HL-60/S4 treated with retinoic acid at 250 ng/mL for 4 days and 3 days (cell line): ENCODE measurements around the gene PDCD2L.
"Not testable (repeated sequence)": the region's sequence is repeated elsewhere in the genome, so short reads cannot be mapped to it uniquely, and the experiment has no call there.

Source experiments
- in situ Hi-C: fragments of 300-500 bp; cut with MboI; formaldehyde crosslinking; loops from 2 replicates; pipeline ENCODE4 v1.7.0; 2022; ENCODE audit warnings: low sequenced_read_pairs

The PDCD2L gene

DNA sequence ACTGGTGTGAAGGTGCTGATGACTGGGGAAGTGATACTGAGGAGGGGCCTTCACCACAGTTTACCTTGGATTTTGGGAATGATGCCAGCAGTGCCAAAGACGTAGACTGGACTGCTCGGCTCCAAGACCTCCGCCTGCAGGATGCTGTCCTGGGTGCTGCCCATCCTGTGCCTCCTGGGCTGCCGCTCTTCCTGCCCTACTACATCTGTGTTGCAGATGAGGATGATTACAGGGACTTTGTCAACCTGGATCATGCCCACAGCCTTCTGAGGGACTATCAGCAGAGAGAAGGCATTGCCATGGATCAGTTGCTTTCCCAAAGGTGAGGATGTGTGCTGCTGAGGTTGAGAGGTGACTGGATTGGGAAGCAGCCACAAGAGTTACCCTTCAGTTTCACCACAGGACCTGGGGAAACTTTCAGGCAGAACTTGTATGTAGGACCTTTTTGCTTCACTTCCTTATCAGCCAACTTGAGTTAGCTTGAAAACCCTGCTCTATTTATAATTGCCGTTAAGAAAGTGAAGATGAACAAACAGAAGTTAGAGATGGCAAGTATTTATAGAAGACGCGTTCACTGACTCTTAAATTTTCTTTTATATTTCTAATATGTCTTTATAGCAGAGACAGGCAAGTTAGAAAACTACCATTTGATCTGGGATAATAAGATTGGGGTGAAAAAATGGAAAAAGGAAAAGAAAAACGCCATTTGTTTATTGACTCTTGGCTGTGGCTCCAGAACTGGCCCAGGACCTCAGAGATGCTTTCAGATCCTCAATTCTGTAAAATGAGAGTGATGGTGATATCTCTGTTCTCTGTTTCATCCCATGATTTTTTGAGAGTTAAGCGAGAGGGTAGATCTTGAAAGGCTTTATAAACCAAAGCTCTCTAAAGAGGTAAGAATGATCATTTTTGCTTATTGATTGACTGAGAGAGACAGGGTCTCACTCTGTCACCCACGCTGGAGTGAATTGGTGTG, 5.3 kb downstream of the PDCD2L start:
- in situ Hi-C loops, result no loop called here

DNA sequence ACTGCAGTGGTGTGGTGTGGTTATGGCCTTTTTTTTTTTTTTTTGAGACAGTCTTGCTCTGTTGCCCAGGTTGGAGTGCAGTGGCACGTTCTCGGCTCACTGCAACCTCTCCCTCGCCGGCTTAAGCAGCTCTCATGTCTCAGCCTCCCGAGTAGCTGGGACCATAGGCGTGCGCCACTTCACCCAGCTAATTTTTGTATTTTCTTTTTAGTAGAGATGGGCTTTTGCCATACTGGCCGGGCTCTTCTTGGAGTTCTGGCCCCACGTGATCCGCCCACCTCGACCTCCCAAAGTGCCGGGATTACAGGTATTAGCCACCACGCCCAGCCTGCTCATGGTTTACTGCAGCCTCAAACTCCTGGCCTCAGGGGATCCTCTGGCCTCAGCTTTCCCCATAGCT, 7.0 kb downstream of the PDCD2L start:
- in situ Hi-C loops, result no loop called here

DNA sequence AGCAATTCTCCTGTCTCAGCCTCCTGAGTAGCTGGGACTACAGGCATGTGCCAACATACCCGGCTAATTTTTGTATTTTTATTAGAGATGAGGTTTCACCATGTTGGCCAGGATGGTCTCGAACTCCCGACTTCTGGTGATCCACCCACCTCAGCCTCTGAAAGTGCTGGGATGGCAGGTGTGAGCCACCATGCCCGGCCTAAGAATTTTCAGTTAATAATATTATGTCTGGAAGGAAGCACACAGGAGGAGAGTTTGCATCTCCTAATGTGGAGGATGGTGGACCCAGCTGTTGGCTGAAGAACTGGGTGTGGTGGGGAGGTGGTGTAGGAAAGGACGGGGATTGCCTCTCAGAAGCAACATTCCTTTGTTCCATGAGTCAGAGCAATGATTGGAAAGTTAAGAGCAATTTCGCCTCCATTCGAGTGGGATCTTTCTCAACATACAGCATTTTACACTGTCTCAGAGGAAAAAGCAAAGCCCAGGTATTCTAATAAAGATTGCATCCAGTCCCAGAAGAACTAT, 11.9 kb downstream of the PDCD2L start:
- in situ Hi-C loops, result no loop called here

DNA sequence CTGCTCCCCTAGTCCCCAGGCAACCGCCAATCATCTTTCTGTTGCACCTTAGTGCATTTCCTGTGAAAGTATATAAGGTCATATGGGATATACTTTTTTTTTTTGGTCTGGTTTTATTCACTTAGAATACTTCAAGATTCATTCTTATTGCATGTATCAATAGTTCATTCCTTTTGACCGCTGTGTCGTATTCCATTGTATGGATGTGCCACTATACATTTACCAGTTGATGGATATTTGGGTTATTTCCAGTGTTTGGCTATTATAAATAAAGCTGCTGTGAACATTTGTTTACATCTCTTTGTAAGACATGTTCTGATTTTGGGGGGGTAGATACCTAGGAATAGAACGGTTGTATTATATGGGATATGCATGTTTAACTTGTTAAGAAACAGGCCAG, 14.1 kb downstream of the PDCD2L start:
- in situ Hi-C loops, result no loop called here

DNA sequence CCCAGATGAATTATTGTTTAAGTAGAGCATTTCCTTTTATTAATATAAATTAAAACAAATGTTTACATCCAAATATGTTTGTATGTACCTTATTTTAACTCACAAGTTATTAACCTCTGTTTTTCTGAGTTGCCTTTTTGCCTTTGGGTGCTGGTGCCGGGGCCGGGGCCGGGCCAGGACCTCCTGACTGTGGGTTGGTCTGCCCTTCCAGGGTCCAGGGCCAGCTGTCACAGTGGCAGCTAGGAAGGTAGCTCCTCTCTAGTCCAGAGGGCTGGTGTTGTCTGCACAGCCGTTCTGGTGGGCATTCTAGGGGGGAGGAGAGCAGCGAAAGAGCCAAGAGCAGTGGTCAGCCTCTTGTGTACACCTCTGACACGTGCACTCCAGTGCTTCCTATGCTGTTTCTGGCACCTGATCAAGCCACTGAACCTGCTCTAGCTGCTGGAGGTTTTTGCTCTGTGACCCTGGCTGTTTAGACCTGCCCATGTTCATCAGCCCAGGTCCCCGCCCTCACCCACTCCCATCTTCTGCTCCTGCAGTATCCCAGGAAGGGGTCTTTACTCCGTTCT, 22.0 kb downstream of the PDCD2L start:
- in situ Hi-C loops, result no loop called here

DNA sequence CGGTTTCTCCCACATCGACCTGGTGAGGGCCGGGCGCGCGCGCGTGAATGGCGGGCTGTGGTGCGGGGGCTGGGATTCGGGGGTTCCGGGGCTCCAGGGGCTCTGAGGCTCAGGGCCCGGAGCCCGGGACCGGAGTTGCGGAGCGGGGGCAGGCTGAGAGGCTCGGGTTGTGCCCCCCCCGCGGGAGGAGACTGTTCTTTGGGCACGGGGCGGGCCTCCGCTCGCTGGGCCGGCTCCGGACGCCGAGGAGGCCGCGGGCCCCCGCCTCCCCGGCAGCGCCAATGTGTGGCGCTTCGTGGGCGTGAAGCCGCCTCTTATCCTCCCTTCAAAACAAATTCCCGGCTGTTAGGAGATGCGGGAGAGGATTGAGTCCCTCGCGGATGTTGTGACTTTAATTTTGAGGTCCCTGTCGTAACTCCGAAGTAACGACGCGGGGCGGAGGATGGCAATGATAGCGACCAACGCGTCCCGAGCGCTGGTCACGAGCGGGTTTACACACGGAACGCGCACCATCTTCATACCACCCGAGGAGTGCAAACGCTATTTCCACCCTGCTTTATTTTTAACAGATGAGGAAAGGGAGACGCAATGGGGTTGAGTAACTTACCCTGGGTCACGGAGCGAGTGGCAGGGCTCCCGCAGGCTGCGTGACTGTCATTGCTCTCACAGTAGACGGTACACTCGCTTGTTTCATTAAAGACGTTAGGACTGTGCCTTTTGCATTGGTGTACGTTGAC, 24.5 kb downstream of the PDCD2L start:
- in situ Hi-C loops, result no loop called here

DNA sequence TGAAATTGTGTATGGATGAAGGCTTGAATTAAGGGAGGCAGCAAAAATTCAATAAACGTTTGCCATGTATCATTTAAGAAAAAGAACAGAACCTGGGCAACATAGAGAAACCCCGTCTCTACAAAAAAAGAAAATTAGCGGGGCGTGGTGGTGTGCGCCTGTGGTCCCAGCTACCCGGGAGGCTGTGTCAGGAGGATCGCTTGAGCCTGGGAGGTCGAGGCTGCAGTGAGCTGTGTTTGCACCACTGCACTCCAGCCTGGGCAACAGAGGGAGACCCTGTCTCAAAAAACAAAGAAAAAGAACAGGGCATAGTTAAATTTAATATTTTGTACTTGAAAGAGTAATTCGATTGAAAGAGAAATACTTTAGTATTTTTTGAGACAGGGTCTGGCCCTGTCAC, 25.4 kb downstream of the PDCD2L start:
- in situ Hi-C loops, result no loop called here

DNA sequence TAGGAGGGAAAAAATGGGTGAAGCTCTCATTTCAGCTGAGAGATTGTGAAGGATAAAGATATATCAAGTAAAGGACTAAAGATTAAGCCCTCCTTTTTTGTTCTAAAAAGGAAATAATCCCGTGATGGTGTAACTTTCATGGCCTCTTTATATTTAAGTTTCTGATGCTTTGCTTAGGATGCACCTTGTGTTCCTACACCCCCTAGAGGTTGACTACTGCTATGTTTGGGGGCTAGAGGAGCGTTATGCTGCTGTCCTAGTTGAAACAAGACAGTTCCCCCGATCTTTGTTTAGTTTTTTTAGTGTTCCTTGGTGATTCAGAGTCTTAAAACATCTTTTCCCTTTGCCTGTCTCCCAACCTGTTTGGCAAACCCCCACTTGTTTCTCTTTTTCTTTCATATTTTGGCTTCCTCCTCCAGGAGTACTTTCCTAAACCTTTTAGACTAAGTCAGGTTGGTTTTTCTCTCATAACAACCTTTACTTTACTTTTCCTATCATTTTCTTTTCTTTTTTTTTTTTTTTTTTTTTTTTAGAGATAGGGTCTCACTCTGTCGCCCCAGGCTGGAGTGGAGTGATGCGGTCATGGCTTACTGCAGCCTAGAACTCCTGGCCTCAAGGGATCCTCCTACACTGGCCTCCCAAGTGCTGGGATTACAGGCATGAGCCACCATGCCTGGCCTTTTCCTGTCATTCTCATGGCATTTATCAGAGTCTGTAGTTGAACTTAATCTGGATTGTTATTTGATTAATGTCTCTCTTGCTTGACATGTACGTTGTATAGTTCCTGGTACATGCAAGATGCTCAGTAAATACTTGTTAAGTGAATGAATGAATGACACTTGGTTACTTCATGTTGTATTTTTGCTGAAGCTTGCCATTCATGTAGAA, 26.8 kb downstream of the PDCD2L start:
- in situ Hi-C loops, result no loop called here

DNA sequence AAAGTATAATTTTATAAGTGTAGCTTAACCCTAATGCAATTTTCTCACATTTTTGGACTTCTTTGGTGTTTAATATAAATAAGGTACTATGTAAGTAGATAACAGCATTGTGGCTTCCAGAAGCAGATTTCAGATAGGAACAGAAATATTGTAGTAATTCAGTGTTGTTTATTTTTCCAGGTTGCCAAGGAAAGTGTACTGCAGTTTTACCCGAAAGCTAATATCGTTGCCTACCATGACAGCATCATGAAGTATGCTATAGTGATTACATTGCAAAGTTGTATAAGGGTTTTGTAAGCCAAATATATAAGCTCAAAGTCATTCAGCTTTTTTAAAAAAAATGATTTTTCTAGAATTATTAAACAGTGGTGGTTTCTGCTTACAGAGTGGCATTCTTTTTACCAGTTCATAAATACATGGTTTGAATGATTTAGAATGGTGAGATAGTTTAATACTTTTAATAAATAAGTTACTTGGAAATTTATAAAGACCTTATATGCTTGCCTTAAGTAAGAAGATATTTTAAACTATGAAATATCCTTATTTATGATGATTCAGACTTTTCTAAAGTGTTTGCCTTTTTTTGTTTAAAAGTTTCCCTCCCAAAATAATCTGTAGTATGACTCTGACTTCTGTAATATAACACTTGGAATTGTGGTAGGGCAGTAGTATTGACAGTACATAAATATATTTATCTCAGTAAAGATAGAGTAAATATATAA, 27.6 kb downstream of the PDCD2L start:
- in situ Hi-C loops, result no loop called here

DNA sequence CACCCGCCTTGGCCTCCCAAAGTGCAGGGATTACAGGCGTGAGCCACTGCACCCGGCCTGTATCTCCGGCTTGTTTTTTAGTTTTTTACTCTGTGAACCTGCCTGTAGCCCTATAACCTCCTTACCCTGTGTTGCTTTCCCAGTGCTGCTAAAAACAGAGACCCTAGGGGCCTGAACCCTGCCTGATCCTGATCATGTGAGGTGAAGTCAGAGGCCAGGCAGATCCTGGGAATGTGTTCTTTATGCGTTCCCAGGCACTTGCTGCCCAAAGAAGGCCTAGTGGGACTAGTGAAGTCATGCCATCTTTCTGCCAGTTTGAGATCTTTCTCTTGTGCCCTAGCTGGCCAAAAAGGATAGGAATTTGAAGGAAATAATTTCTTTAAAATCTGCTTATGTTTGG, 28.6 kb downstream of the PDCD2L start:
- in situ Hi-C loops, result no loop called here

DNA sequence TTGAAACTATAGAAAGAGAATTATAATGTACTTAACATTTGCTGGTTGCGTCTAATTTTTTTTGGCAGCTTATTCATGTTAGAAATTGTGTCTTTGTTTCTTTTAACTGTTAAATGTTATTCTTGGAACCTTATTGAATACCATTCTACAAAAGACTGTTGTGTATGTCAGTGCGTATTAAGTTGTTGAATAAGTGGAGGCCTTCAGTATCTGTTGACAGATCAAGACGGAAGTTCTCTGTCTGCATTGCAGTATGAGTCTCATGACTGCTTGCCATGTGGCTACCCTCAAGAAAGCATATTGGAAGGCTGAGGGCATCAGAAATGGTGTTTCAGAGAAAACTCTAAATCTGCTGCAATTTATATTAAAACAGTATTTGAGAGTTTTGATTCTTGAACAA, 32.5 kb downstream of the PDCD2L start:
- in situ Hi-C loops, result no loop called here

DNA sequence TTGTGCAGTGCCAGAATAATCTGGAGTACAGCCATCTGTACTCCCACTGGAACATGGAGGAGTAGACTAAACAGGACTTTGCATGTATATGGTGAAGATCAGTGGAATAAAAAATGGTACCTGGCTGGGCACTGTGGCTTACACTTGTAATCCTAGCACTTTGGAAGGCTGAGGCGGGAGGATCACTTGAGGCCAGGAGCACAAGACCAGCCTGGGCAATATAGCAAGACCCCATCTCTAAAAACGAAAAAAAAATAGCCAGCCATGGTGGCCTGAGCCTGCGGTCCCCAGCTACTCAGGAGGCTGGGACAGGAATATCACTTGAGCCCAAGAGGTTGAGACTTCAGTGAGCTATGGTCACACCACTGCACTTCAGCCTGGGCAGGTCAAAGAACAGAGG, 44.0 kb downstream of the PDCD2L start:
- in situ Hi-C loops, result no loop called here

DNA sequence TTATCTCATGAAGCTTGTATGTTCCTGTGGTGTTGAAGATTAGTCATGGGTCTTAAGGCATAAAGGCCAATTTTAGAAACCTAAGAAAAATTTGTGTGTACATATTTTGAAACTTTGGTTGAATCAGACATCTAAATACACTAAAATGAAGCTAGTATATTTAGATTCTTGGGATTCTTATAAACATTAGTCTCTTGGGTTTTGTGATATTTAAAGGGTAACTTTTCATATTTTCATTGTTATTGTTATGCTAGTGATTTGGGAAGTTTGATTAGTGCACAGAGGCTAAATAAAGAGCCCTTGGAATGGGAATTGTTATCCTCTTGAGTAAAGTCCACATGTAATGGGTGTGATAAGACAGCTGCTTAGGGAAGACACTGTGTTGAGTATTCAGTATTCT, 48.5 kb downstream of the PDCD2L start:
- in situ Hi-C loops, result no loop called here

DNA sequence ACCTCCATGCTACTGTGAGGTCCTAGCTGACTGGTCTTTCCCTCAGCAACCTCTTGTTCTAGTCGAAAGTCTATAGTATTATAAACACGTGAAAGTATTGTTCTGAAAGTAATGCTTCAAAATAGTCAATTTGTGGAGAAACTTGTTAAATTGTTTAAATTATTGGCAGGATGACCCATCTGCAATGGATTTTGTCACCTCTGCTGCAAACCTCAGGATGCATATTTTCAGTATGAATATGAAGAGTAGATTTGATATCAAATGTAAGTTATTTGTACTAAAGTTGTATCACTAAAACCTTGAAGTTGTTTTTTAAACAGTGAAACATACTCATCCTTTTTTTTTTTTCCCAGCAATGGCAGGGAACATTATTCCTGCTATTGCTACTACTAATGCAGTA, 49.9 kb downstream of the PDCD2L start:
- in situ Hi-C loops, result no loop called here

DNA sequence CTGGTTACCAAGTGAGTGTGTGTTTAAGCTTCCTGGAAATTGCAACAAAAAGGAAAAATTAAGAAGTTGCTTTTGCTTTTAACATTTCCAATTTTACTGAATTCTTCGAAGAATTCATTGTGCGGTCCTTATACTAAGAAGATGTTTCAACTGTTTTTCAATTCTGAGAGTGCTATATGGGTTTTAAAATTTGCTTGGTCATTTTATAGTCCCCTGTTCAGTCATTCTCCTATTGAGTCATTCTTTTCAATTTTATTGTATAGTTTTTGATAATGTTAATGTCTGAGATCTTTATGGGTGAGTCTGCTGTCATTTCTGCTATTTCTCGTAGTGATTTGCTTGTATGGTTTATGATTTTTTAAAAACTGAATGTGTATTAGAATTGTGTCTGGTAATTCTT, 50.5 kb downstream of the PDCD2L start:
- in situ Hi-C loops, result no loop called here

DNA sequence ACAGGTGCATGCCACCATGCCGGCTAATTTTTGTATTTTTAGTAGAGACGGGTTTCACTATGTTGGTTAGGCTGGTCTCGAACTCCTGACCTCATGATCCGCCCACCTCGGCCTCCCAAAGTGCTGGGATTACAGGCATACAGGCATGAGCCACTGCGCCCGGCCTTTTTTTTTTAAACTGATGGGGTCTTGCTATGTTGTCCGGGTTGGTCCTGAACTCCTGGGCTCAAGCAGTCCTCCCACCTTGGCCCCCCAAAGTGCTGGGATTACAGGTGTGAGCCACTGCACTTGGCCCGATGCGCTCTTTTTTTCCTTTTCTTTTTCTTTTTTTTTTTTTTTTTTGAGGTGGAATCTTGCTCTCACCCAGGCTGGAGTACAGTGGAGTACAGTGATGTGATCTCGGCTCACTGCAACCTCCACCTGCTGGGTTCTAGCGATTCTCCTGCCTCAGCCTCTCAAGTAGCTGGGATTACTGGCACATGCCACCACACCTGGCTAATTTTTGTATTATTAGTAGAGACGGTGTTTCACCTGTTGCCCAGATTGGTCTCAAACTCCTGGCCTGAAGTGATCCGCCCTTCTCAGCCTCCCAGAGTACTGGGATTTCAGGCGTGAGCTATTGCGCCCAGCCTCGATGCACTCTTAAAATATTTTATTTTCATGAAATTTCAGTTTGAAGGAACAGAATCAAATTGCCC, 51.7 kb downstream of the PDCD2L start:
- in situ Hi-C loops, result not testable (repeated sequence)

DNA sequence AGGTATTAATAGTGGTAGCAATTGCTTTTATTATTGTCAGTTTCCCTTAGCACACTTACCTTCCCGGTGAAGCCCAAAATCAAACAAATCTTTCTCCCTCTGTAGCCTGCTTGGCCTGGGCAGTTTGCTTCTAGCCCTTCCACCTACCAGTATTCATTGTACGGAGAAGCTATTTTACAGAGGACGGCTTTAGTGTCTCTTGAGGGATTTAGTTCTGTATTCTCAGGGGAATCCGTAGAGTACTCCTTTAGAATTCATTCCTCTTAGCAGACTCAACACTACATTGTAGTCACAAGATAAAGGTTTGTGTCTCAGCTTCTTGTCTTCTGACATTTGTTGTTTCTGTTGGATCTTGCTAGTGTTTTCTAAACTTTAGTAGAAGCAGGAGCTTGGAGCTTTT, 53.2 kb downstream of the PDCD2L start:
- in situ Hi-C loops, result no loop called here

DNA sequence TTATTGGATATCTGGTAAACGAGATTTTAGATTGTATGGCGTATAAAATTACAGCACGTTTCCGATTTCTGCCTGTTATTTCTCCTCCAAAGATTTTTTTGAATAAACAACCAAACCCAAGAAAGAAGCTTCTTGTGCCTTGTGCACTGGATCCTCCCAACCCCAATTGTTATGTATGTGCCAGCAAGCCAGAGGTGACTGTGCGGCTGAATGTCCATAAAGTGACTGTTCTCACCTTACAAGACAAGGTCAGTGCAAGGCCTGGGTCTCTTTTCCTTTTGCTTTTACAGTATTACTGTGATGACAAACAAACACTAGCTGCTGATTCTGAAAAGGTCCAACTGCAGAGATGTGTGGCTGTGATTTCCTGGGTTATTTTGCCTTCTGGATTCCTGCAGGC, 54.5 kb downstream of the PDCD2L start:
- in situ Hi-C loops, result no loop called here

DNA sequence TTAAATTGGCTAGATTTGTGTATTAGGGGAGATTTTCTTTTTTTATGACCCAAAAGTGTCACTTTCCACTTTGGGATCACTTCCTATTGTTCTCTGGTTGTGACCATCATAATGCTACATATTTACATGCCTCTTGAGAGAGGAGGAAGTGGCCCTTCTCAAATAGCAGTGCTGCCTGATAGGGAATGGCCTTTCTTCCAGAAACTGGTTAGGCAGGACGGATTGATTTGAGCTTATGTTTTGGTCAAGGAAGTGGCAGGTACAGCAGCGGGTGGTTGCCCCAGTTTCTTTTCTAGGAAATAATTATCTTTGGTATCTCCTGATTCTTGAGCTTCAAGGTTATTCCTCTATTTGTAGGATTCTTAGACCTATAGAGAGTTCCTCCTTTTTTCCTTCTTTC, 55.4 kb downstream of the PDCD2L start:
- in situ Hi-C loops, result no loop called here
